ENCODE data around the gene TARBP2.
"Not testable (repeated sequence)": the region's sequence is repeated elsewhere in the genome, so short reads cannot be mapped to it uniquely, and the experiment has no call there.

TARBP2 gene

DNA sequence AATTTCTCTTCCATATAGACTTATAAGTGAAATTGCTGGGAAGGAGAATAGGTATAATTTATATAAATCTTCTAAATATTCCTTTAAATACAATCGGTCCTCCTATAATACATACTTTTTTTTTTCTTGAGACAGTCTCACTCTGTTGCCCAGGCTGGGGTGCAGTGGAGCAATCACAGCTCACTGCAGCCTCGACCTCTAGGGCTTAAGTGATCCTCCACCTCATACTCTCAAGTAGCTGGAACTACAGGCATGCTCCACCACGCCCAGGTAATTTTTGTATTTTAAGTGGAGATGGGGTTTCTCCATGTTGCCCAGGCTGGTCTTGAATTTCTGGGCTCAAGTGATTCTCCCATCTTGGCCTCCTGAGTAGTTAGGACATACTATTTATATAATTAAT lies 35.9 kb downstream of the TARBP2 start:
- Histone ChIP-seq H3K27me3 (ENCODE audit: control insufficient read depth, insufficient read depth, low read length) (no peaks in the 10 kb centered on the region), H3K9ac (no peak overlapping the region), H2AFZ (no peak overlapping the region), H3K79me2 (no peaks in the 10 kb centered on the region), H3K9me3 (ENCODE audit: control insufficient read depth, low read length) (no peaks in the 10 kb centered on the region), H3K4me1 (no peaks in the 10 kb centered on the region), H3K27ac (no peak overlapping the region), H3K4me3 (ENCODE audit: low read depth, low read length) (no peak overlapping the region), H3K36me3 (ENCODE audit: control insufficient read depth, insufficient read depth, low read length) (no peaks in the 10 kb centered on the region), H3K4me2 (ENCODE audit: low read length) (no peak overlapping the region)
- TF ChIP-seq, protein P1, sequence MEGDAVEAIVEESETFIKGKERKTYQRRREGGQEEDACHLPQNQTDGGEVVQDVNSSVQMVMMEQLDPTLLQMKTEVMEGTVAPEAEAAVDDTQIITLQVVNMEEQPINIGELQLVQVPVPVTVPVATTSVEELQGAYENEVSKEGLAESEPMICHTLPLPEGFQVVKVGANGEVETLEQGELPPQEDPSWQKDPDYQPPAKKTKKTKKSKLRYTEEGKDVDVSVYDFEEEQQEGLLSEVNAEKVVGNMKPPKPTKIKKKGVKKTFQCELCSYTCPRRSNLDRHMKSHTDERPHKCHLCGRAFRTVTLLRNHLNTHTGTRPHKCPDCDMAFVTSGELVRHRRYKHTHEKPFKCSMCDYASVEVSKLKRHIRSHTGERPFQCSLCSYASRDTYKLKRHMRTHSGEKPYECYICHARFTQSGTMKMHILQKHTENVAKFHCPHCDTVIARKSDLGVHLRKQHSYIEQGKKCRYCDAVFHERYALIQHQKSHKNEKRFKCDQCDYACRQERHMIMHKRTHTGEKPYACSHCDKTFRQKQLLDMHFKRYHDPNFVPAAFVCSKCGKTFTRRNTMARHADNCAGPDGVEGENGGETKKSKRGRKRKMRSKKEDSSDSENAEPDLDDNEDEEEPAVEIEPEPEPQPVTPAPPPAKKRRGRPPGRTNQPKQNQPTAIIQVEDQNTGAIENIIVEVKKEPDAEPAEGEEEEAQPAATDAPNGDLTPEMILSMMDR (IDR thresholded peaks at IDR 0.05) = no peak

DNA sequence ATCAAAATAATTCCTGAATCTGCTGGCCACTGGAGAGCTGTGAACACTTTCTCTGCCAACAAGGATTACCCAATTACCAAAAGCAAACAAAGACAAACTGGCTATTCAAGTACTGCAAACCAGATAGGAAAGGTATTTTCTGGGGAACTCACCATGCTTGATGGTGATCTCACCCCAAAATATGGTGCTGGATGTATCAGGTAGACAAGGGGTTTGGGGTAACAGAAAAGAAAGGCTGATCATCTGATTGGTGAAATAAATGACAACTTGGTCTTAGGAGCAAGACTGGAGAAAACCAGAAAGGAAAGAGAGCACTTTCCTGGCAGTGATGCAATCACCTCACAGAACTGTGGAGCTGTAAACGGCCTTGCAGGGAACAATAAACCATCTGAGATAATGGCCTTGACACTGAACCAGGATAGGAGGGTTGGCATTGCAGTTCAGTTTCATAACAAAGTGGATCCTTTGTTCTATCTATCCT lies 37.2 kb downstream of the TARBP2 start:
- TF ChIP-seq, protein P1 (IDR thresholded peaks at IDR 0.05) = no peak
- Histone ChIP-seq H2AFZ (no peak overlapping the region), H3K9ac (no peak overlapping the region), H3K27ac (no peak overlapping the region), H3K79me2 (no peaks in the 10 kb centered on the region), H3K4me3 (ENCODE audit: low read depth, low read length) (no peak overlapping the region), H3K9me3 (ENCODE audit: control insufficient read depth, low read length) (no peaks in the 10 kb centered on the region), H3K4me1 (no peaks in the 10 kb centered on the region), H3K4me2 (ENCODE audit: low read length) (no peak overlapping the region), H3K27me3 (ENCODE audit: control insufficient read depth, insufficient read depth, low read length) (no peaks in the 10 kb centered on the region), H3K36me3 (ENCODE audit: control insufficient read depth, insufficient read depth, low read length) (no peaks in the 10 kb centered on the region)

DNA sequence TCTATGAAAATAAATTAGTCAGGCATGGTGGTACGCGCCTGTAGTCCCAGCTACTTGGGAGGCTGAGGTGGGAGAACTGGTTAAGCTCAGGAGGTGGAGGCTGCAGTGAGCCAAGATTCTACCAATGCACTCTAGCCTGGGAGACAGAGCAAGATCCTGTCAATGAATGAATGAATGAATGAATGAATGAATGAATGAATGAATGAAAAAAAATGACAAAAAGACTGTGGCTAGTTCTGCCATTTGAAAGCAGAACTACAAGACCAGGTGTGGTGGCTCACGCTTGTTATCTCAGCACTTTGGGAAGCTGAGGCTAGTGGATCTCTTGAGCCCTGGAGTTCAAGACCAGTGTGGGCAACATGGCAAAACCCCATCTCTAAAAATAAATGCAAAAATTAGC lies 38.4 kb downstream of the TARBP2 start:
- no peaks in the 10 kb centered on the region for H3K36me3 ChIP-seq (ENCODE audit: control insufficient read depth, insufficient read depth, low read length)
- no peak overlapping the region for H3K4me2 ChIP-seq (ENCODE audit: low read length)
- TF ChIP-seq, protein P1 (IDR thresholded peaks at IDR 0.05) = no peak

DNA sequence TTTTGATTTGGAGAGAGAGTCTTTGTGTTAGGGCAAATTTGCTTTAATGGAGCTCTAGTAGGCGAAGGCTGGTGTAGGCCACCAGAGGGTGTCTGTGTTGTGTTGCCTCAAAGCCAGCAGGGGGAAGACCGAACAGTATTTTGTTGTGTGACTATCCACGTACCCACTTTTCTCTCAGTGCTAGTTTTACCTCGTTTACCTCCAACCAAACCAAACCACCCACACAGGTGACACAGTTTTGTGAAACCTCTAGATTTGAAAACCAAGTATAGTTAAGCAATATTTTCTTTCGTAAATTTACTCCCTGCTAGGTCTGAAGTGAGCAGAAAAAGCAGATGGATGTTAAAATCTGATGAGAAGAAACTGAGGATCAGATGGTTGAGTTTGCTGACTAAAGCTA lies 42.5 kb downstream of the TARBP2 start:
- TF ChIP-seq, protein P1 (IDR thresholded peaks at IDR 0.05) = peak; percentile 68
- no peaks in the 10 kb centered on the region for H3K79me2 ChIP-seq
- no peak overlapping the region for H3K4me3 ChIP-seq (ENCODE audit: low read depth, low read length)
- H3K4me1 ChIP-seq = peaks cover 5% of the 10 kb centered on the region
- H3K4me2 ChIP-seq (ENCODE audit: low read length) = peak overlapping the region; percentile 26
- no peaks in the 10 kb centered on the region for H3K9me3 ChIP-seq (ENCODE audit: control insufficient read depth, low read length)
- no peaks in the 10 kb centered on the region for H3K27me3 ChIP-seq (ENCODE audit: control insufficient read depth, insufficient read depth, low read length)
- no peaks in the 10 kb centered on the region for H3K36me3 ChIP-seq (ENCODE audit: control insufficient read depth, insufficient read depth, low read length)
- H3K27ac ChIP-seq = peak overlapping the region; percentile 27
- peak overlapping the region; percentile 36 for H2AFZ ChIP-seq
- H3K9ac ChIP-seq = no peak overlapping the region

More for the DNA sequence above, 38.4 kb downstream of the TARBP2 start:
- no peak overlapping the region for H3K4me3 ChIP-seq (ENCODE audit: low read depth, low read length)
- peaks cover 5% of the 10 kb centered on the region for H3K4me1 ChIP-seq
- no peak overlapping the region for H2AFZ ChIP-seq
- no peak overlapping the region for H3K9ac ChIP-seq
- H3K27ac ChIP-seq = no peak overlapping the region
- no peaks in the 10 kb centered on the region for H3K9me3 ChIP-seq (ENCODE audit: control insufficient read depth, low read length)
- H3K79me2 ChIP-seq = no peaks in the 10 kb centered on the region
- no peaks in the 10 kb centered on the region for H3K27me3 ChIP-seq (ENCODE audit: control insufficient read depth, insufficient read depth, low read length)

DNA sequence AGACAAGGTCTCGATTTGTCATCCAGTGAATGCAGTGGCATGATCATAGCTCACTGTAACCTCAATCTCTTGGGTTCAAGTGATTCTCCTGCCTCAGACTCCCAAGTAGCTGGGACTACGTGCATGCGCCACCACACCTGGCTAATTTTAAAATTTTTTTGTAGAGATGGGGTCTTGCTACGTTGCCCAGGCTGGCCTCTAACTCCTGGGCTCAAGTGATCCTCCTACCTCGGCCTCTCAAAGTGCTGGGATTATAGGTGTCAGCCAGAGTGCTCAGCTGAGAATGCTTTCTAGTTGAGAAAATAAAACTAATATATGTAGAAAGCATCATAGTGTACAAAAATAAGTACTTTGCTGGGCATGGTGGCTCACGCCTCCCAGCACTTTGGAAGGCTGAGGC lies 47.3 kb downstream of the TARBP2 start:
- H3K4me3 ChIP-seq (ENCODE audit: low read depth, low read length); H3K9ac ChIP-seq; H3K4me1 ChIP-seq; H3K4me2 ChIP-seq (ENCODE audit: low read length); H3K79me2 ChIP-seq; H3K9me3 ChIP-seq (ENCODE audit: control insufficient read depth, low read length); H3K36me3 ChIP-seq (ENCODE audit: control insufficient read depth, insufficient read depth, low read length); H3K27me3 ChIP-seq (ENCODE audit: control insufficient read depth, insufficient read depth, low read length); H3K27ac ChIP-seq; H2AFZ ChIP-seq: not testable (repeated sequence)

DNA sequence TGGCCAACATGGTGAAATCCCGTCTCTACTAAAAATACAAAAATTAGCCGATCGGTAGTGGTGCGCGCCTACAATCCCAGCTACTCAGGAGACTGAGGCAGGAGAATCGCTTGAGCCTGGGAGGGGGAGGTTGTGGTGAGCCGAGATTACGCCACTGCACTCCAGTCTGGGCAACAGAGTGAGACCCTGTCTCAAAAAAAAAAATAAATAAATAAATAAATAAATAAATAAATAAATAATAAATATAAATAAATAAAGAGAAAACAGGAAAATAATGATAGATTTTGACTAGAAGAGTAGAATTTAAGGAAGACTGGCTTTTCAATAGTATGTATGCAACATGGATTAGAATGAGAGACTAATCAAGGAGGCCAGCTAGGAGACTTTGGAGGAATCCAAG lies 49.0 kb downstream of the TARBP2 start:
- not testable (repeated sequence) for H3K27ac ChIP-seq; H3K4me3 ChIP-seq (ENCODE audit: low read depth, low read length); H3K36me3 ChIP-seq (ENCODE audit: control insufficient read depth, insufficient read depth, low read length); H3K4me1 ChIP-seq; H2AFZ ChIP-seq; H3K4me2 ChIP-seq (ENCODE audit: low read length); H3K27me3 ChIP-seq (ENCODE audit: control insufficient read depth, insufficient read depth, low read length); H3K79me2 ChIP-seq; H3K9me3 ChIP-seq (ENCODE audit: control insufficient read depth, low read length); H3K9ac ChIP-seq
